HG03280 (cell line): ENCODE results near the gene COX5A.
A peak's percentile ranks its signal among the peaks of the same experiment; 100 is the strongest.
"Not testable (repeated sequence)": the region's sequence is repeated elsewhere in the genome, so short reads cannot be mapped to it uniquely, and the experiment has no call there.

Experiments
- ATAC-seq: cut with Tn5 transposase; IDR thresholded peaks from one replicate; pipeline ENCODE4 v1.9.1; 2021; ENCODE audit warnings: mild to moderate bottlenecking, moderate library complexity; ENCODE audit not compliant: unreplicated experiment

COX5A gene

DNA sequence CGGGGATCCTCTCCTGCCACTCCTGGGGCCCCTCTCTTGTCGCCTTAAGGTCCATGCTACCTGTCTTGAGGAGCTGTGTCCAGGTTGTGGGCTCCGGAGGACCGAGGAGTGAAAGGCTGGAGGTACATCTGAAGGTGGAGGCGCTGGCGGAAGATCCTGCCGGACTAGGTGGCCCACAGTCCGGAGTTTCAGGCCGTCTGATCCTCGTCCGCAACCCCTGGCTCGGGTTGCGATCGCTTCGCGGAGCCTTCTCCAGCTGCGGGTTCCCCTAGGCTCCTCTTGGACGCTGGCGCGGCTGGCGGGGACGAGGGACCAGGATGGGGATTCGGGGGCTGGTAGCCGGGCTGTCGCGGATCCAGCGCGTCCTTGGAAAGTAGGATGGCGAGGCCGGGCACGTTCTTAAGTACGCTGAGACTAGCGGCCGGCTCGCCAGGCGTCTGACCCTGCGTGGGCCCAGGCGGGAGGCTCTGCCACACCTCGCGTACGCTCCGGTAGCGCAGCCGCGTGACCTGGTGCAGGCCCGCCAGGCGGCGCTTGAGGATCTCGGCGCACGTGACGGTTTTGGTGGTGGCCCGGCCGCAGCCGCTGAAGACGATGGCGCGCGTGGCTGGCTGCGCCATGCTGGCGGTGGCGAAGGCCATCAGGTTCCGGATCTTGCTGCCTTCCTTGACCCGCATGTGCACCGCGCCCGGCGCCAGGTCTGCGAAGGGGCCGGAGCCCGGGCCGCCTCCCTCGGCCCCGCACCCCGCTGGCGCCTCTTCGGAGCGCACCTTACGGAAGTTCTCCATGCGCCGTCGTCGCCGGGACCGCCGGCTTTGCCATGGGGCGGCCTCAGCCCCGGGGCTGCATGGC lies 18.1 kb upstream of the COX5A start:
- peak; percentile 47 for ATAC-seq

DNA sequence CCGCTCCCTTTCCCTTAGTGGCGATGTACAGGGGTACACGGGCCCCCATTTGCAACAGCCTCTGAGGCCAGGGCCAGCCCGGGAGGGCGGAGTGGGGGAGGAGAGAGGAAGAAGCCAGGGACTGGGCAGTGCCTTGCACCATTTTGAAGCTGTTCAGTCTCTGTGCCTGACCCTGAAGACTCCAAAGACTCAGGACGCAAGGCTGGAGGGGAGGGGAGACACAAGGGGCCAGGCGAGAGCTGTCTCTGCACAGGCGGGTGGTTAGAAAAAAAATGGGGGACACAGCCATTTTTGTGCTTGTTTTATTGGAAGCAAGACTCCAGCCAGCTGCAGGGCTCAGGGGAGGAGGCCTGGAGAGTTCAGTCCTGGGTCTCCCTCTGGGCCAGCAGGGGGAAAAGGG lies 17.1 kb upstream of the COX5A start:
- no peak for ATAC-seq

DNA sequence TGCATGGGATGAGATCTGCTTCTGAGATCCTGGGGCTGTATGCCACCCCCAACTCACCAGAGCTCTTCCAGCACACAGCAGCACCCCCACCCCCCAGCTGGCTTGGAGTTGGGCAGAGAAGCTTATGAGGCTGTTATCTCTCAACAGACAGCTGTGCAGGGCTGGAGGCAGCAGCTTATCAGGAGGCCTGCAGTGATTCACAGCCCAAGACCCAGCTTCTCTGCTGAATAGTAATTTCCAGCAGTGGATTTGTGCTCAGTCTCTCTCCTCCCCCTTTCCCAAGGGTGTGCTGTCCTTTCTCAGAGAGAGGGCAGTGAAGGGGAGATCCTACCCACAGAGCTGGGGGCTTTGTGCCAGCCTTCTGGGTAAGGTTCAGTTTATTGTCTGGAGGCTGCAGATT lies 16.6 kb upstream of the COX5A start:
- ATAC-seq = no peak

DNA sequence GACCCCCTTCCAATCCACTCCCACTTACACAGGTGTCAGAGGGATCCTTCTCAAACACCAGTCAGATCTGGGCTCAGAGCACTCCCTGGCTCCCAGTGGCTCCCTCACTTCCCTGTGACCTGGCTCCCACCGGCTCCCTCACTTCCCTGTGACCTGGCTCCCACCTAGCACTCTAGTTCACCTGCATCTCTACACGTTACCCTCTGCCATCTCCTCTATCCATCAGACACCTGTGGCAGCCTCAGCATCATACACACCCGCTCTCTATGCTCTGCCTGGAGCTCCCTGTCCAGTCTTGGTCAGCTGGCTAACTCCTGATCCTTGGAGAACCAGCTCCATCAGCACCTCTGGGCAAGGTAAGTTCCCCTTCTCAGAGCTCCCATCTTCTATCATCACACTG lies 13.1 kb upstream of the COX5A start:
- no peak for ATAC-seq

DNA sequence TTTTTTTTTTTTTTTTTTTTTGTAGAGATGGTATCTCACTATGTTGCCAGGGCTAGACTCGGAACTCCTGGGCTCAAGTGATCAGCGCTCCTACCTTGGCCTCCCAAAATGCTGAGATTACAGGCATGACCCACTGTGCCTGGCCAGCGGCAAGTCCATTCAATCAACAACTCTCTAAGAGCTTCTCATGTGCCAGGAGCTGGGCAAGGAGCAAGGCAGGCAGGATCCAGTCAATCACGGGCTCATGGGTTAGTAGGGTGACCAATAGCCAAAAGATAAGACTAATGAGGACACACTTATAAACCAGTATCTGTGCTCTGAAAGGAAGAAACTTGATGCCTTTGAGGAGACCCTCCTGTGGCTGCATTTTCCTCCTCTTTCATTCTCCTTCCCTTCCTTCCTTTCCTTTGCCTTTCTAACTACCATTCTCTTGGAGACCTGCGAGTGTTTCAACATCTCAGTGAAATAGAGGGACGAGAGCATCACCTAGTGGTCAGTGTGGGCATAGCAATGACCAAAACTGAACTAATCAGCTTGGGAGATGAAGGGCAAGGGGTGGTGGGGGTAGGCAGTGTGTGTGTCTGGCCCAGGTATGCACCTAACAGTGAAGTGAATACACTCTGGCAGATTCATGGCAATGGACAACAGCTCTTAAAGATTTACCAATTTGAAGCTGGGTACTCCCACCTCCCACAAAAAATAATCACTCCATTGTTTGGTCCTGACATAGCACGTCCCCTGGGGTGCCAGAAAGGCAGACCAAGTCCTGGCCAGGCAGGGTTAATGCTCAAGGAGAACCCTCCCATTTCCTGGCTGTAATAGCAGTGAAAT lies 12.4 kb upstream of the COX5A start:
- no peak for ATAC-seq

DNA sequence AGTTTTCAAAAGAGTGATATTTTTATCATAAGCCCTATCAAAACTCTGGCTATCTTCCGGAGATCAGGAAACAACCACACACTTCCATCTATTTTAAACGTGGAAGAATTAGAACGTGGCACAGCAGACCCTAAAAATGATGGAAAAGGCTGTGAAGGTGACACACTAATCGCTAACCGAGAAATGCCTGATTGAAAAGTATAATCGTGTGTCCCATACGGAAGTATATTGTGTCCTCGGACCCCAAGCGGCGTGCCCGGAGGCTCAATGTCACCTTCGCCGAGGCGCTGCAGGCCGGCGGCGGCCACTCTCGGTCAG lies 642 bp downstream of the COX5A start:
- ATAC-seq = no peak

DNA sequence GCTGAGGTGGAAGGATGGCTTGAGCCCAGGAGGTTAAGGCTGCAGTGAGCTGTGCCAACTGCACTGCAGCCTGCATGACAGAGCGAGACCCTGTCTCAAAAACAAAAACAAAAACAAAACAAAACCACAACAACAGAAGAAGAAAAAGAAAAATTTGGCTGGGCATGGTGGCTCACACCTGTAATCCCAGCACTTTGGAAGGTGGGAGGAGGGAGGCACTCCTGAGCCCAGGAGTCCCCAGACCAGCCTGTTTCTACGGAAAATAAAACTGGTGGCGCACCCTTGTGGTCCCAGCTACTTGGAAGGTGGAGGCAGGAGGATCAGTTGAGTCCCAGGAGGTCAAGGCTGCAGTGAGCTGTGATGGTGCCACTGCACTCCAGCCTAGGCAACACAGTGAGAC lies 2.7 kb downstream of the COX5A start:
- ATAC-seq = not testable (repeated sequence)

DNA sequence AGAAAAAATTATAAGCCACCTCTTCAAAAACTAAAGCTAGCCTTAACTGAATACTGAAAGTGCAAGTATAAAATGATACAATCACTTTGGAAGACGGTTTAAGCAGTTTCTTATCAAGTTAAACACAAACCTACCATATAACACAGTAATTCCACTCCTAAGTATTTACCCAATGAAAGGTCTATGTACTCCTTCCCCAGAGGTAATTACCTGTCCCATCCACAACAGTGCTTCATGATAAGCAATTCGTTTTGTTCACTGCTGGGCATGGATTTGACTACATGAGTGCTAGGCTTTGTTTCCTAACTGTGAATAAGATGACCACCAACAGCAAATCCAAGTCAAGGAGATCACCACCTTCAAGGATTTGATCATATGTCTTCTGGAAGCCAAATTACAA lies 4.3 kb downstream of the COX5A start:
- ATAC-seq = no peak

DNA sequence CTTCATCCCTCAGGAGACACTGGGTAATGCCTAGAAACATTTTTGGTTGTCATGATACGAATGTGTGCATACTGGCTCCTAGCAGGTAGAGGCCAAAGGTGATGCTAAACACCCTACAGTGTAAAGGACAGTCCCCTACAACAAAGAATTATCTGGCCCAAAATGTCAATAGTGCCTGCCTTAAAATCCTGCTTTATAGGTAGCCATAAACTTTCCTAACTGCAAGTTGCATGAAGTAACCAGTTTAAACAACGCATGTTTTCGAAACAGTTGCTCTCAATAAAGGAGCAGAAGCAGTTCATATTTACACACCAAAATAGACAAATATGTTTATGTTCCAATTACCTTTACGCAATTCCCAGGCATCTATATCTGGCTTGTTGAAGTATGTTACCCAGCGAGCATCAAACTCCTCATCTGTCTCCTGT lies 9.1 kb downstream of the COX5A start:
- ATAC-seq = no peak

DNA sequence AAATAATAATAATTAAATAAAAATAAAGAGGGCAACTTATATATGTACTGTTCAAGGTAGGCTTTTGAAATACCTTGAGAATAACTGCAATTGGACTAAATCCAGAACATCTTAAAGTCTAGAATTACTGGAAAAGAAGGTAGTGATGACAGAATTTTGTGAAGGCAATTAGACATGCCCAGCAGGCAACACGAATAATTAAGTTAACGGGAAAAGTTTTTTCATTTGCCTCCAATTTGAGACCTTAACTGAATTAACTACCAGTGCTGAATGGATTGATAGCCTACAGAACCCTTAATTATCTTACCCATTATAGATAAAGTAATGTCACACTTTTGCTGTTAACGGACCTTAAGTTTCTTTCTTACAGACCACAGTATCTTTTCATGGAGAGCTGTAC lies 13.3 kb downstream of the COX5A start:
- no peak for ATAC-seq

DNA sequence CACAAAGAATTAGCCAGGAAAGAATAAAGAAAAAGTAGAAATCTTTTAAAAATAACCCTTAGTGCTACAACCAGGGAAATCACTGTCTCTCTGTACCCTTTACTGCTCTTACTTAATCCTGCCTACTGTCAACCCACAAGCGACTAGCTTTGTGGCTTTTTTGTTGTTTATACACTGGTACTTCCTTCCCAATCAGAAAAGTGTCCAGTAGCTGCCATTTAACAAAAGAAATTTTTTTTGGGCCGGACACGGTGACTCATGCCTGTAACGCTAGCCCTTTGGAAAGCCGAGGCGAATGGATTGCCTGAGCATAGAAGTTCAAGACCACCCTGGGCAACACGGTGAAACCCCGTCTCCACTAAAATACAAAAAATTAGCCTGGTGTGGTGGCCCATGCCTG lies 17.4 kb downstream of the COX5A start:
- no peak for ATAC-seq

DNA sequence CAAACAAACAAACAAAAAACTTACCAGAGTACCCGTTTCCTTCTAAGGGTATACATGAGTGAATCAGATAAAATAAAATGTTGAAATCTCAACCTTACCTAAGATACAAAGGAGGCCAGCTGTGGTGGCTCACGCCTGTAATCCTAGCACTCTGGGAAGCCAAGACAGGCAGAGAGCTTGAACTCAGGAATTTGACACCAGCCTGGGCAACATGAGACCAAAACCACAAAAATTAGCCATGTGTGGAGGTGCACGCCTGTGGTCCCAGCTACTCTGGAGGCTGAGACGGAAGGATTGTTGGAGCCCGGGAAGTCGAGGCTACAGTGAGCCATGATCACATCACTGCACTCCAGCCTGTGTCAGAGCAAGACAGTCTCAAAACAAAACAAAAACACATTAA lies 20.2 kb downstream of the COX5A start:
- no peak for ATAC-seq

DNA sequence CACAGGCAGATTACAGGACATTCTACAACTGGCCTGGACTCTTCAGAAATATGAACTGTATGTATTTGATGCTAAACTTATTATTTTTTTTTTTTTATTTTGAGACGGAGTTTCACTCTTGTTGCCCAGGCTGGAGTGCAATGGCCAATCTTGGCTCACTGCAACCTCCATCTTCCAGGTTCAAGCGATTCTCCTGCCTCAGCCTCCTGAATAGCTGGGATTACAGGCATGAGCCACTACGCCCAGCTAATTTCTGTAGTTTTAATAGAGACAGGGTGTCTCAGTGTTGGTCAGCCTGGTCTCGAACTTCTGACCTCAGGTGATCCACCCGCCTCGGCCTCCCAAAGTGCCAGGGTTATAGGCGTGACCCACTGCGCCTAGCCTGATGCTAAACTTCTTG lies 24.1 kb downstream of the COX5A start:
- ATAC-seq = not testable (repeated sequence)

DNA sequence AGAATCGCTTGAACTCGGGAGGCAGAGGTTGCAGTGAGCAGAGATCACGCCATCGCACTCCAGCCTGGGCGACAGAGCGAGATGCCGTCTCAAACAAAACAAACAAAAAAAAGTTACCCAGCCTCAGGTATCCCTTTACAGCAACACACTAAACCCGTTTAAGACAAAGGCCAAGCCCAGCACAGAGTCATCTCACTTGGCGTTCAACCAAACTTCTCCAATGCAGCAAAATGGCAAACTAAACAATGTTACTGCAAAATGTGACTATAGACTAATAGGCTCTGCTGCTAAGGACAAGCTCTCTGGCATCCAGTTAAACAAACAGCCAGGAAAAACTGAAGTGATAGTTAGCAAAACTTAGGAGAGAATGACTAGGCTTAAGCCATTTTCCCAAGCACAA lies 24.8 kb downstream of the COX5A start:
- no peak for ATAC-seq

DNA sequence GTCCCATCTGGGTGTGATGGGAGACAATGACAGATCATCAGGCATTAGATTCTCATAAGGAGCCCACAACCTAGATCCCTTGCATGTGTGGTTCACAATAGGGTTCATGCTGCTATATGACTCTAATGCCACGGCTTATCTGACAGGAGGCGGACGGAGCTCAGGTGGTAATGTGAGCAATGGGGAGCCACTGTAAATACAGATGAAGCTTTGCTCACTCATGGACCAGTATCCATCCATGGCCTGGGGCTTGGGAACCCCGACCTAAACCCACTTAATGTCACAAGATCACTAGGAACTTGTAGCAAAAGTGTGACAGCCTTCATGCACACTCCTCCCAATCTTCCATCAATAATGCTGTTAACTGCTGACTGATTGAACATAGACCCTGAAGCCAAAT lies 29.2 kb downstream of the COX5A start:
- ATAC-seq = no peak

DNA sequence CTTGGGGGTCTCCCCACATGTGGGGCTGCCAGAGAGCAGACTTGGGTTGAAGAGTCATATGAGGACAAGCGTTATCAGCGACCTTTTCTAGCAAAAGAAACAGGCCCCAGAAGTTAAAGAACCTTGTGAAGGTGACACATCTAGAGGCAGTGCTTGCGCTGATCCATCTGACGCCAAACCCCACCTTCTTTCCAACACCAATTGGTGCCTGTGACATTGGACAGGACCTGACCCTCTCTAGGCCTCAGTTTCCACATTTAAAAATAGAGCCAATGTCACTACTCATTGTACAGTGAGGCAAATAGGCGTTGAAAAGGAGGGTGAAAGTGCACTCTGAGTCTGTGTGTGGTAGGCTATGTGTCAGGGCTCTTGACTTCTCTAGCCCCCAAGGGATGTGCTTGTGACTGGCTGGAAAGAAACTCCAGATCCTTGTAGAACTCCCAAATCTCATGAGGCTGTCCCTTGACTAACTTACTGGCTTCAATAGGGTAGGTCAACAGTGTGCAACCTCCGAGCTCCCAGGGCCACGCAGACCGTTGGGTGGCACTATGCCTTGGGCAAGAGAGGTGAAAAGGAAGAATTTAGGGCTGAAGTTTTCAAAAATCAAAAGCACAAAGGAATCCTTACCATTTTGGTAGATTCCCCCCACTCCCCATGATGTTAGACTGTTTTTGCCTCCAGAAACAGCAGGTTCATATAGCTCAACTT lies 30.6 kb downstream of the COX5A start:
- ATAC-seq = no peak

DNA sequence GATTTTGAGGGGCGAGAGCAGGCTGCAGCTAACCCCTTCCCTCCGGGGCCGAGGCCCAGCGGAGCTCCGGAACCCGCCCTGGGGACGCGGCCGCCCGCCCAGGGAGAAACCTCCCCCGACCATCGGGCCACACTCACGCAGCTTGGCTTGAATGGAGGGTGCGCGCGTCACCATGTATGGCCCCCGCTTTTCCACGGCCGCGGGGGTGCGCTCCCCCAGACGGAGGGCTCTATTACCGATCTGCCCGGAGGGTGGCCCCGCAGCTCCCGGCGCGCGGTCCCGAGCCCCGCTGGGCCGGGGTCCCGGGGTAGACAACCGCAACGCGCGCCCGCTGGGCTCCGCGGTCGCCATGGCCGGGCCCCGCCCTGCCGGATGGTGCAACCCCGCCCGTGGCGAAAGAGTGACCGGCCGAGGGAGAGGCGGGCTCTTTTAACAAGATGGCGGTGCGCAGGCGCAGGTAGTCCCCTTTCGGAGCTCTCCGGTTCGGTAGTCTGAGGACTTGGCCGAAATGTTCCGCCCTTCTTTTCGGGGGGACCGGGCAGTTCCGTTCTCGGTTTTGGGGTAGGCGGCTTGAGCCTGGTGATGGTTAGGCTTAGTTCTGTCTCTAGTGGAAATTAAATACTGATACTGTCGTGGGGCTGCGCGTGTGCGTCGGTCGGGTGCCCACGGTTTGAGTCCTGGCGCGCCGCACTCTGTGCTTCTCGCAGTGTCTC lies 31.3 kb downstream of the COX5A start, which contains the start of gene FAM219B:
Gene FAM219B (minus strand): TSS at position 402 of the 713 bp plus-strand sequence. CDS start 51 bp downstream, at position 351.
- ATAC-seq = peak; percentile 90

DNA sequence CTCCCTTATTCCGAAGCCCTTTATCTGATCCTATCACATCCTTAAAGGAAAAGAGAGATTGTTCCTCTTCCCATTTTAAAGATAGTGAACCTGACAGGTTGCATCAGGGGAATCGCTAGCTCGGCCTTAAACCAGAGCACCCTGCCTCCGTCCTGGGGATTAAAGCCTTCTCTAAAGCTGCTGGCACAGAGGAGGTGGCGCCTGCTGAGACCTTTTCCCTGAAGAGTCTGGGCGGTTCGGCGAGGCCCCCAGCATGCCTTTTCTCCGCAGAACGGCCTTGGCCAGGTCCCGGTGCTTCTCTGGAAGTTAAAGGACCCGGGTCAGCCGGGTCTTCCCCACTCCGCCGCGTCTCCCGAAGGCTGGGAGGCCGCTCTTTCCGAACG lies 31.8 kb downstream of the COX5A start:
- peak; percentile 10 for ATAC-seq

DNA sequence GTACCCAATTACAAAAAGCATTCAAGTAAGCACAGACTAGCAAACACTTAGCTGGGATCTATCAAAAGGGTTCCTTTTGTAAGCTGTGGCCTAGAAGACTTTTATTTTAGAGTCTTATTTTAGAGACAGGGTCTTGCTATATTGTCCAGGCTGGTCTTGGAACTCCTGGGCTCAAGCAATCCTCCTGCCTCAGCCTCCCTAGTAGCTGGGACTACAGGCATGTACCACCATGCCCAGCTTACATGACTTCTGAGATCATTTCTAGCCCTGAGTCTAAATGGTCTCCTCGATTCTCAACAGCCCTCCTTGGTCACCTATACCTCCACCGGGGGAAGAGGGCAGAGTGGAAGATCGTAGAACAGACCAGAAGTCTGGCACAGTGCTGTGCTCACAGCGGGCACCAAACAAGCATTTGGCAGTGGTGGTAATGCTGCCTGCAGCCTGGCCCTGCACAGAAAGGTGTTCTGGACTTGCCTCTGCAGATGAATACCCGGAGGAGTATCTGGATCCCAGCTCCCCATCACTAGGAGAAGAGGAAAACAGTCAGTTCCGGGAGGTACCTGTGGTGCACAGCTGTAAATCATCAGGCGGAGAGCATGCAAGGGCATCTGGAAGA lies 33.6 kb downstream of the COX5A start:
- no peak for ATAC-seq

DNA sequence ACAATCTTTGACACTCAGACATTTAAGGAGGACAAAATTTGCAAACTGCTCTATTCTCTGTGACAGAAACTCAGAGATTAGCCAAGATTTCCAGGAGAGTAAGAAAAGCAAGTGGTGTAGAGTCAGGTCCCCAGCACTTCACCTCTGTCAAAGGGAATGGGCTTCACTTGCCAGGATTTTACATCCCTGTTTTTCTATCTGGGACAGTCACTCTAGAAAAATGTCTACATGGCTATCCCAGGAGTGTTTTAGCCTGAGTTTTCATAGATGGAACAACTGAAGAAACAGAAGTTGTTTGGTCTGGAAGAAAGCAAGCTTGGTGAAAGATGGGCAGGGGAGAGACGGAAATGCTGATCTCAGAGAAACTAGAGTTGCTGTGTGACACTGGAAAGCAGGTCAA lies 34.2 kb downstream of the COX5A start:
- no peak for ATAC-seq
